Activated T-cell treated with anti-CD3 and anti-CD28 coated beads, Interleukin-2, amount 50 U/mL, for 72 hours (primary cell): ENCODE measurements around the gene ALDH8A1. TPM values are rescaled to one million over a fixed set of nuclear protein-coding genes. Genes with fewer than 3 reads are reported as not detected.

Experiments
- ATAC-seq, 2 donors: fragments of 150-1000 bp; cut with Tn5 transposase; replicated peaks in 1 of 2; 2 replicates each; pipeline ENCODE4 v1.10.0; 2021; ENCODE audit warnings: moderate library complexity in 2 of 2, mild to moderate bottlenecking in 1 of 2
- DNase-seq, 2 donors: peaks; one replicate each; pipeline ENCODE4 v3.0.0; 2021 to 2022; ENCODE audit warnings: mixed read lengths in 1 of 2
- H3K27ac Mint-ChIP-seq: one replicate; pipeline ENCODE4 v1.8.0; 2022; ENCODE audit warnings: mild to moderate bottlenecking, moderate library complexity, mixed read lengths
- H3K27me3 Mint-ChIP-seq: one replicate; pipeline ENCODE4 v1.8.0; 2022; ENCODE audit warnings: low read depth, mixed read lengths
- H3K36me3 Mint-ChIP-seq, 2 donors: one replicate each; pipeline ENCODE4 v1.8.0; 2022; ENCODE audit warnings: mixed read lengths in 2 of 2, mild to moderate bottlenecking in 1 of 2; ENCODE audit not compliant: insufficient read depth in 2 of 2
- H3K4me1 Mint-ChIP-seq: one replicate; pipeline ENCODE4 v1.8.0; 2022; ENCODE audit warnings: low read depth, mixed read lengths
- H3K4me3 Mint-ChIP-seq, 2 donors: one replicate each; pipeline ENCODE4 v1.8.0; 2022; ENCODE audit warnings: mild to moderate bottlenecking in 2 of 2, mixed read lengths in 2 of 2, moderate library complexity in 2 of 2
- H3K9me3 Mint-ChIP-seq, 2 donors: one replicate each; pipeline ENCODE4 v1.8.0; 2022; ENCODE audit warnings: mixed read lengths in 2 of 2
- total RNA-seq, 2 donors: library from RNA; stranded (reverse); gene quantifications; one replicate each; pipeline ENCODE4 v1.2.3, GENCODE V29; 2022

ALDH8A1 gene
- total RNA-seq, result 1 to 10 TPM; 1.8 to 5.6 TPM

GRCh38 chr6:134949927-134950326 is at the start of gene ALDH8A1:
TSS of gene ALDH8A1 (minus strand) at chr6:134950101. CDS start at chr6:134950053, 48 bp downstream.
- Mint-ChIP-seq H3K9me3 (no peaks in the 10 kb centered on the region), H3K4me3 (no peak within 1 kb of the TSS), H3K27ac (no peak within 1 kb of the TSS), H3K4me1 (no peaks in the 10 kb centered on the region), H3K27me3 (no peaks in the 10 kb centered on the region), H3K36me3 (no peaks in the 10 kb centered on the region)
- DNase-seq (no peak), ATAC-seq (peak; percentile 17 to 25)

DNA sequence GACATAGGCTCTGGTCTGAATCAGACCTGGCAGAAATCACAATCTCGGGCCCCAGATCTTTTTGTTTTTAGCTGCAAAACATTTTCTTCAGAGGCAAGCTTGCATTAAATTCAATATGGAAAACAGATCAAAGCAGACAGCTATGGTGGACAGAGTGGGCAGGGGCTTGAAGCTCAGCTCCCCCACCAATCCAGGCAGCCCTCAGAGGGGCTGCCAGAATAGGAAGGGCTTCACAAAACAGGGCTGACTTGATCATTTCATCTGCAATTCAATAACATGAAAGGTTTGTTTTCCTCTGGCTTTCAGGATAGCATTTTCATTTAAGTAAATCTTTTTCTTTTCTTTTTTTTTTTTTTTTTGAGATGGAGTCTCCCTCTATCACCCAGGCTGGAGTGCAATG is 49.2 kb upstream of the ALDH8A1 start:
- no peak for DNase-seq
- Mint-ChIP-seq H3K27me3 (no peaks in the 10 kb centered on the region), H3K4me3 (no peak overlapping the region), H3K27ac (no peak overlapping the region), H3K4me1 (peaks cover 29% of the 10 kb centered on the region), H3K9me3 (no peaks in the 10 kb centered on the region), H3K36me3 (peaks cover 10 to 23% of the 10 kb centered on the region in 2 donors)
- ATAC-seq, result no peak

GRCh38 chr6:134997133-134997995 is 47.5 kb upstream of the ALDH8A1 start:
- no peak for DNase-seq
- H3K36me3 Mint-ChIP-seq, result peaks cover 10 to 28% of the 10 kb centered on the region in 2 donors

DNA sequence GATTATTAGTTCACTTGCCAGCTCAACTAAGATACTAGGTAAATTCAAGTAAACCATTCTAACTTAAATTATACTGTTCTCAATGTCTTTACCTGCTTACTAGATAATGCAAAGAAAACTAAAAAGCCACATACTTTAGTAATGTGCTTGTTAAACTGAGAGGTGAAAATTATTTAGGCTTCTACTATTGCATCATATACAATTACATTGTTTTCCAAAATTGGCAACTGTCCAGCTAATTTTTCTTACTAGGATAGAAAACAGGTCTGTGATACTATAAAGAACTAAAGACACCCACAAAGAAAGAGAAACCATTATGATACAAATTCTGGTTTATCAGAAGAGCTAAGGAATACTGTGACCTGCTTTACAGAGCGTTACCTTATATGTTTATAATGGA is 45.6 kb upstream of the ALDH8A1 start:
- Mint-ChIP-seq H3K9me3 (no peaks in the 10 kb centered on the region), H3K4me1 (peaks cover 24% of the 10 kb centered on the region), H3K27me3 (no peaks in the 10 kb centered on the region), H3K36me3 (peaks cover 8 to 26% of the 10 kb centered on the region in 2 donors), H3K27ac (peak overlapping the region; percentile 70), H3K4me3 (no peak overlapping the region)
- ATAC-seq (no peak), DNase-seq (no peak)

More at GRCh38 chr6:134997133-134997995, 47.5 kb upstream of the ALDH8A1 start:
- Mint-ChIP-seq H3K9me3 (no peaks in the 10 kb centered on the region), H3K4me1 (peaks cover 24% of the 10 kb centered on the region), H3K27ac (no peak overlapping the region), H3K4me3 (no peak overlapping the region), H3K27me3 (no peaks in the 10 kb centered on the region)
- ATAC-seq, result no peak

DNA sequence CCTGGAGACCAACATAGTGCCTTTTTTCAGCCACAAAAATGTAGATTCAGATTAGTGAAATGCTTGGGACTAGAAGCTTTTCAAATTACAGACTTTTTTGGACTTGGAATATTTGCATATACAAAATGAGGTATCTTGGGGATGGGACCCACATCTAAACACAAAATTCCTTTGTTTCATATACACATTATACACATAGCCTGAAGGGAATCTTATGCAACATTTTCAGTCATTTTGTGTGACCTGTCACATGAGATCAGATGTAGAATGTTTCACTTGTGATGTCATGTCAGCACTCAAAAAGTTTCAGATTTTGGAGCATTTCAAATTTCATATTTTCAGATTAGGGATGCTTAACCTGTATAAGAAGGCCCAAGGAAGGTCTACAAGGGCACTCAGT is 44.5 kb upstream of the ALDH8A1 start:
- no peak overlapping the region for H3K27ac Mint-ChIP-seq
- ATAC-seq (no peak), DNase-seq (no peak)
- no peaks in the 10 kb centered on the region for H3K27me3 Mint-ChIP-seq
- peaks cover 24% of the 10 kb centered on the region for H3K4me1 Mint-ChIP-seq
- no peaks in the 10 kb centered on the region for H3K9me3 Mint-ChIP-seq
- H3K36me3 Mint-ChIP-seq, result peaks cover 9 to 27% of the 10 kb centered on the region in 2 donors
- no peak overlapping the region for H3K4me3 Mint-ChIP-seq

GRCh38 chr6:134992155-134992554 is 42.3 kb upstream of the ALDH8A1 start:
- no peak overlapping the region for H3K27ac Mint-ChIP-seq

DNA sequence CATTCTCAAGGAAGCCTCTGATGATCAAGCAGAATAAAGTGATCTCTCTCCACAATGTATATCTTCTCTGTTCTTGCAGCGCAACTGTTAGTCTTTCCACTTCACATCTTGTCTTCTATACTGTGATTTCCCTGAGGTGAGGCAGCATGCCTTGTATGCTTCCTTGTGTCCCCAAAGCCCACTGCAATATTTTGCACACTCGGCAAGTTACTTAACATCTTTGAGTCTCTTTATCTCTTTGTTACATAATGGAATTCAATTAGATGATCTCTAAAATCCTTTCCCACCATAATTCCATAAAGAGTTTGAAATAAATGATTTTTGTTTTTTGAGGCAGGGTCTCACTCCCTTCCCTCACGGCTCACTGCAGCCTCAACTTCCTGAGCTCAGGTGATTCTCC is 40.4 kb upstream of the ALDH8A1 start:
- Mint-ChIP-seq H3K27ac (no peak overlapping the region), H3K27me3 (no peaks in the 10 kb centered on the region), H3K9me3 (no peaks in the 10 kb centered on the region), H3K4me3 (no peak overlapping the region), H3K36me3 (peaks cover 2 to 22% of the 10 kb centered on the region in 2 donors), H3K4me1 (no peaks in the 10 kb centered on the region)
- DNase-seq, result no peak
- ATAC-seq, result no peak

More at GRCh38 chr6:134992155-134992554, 42.3 kb upstream of the ALDH8A1 start:
- Mint-ChIP-seq H3K36me3 (peaks cover 4 to 30% of the 10 kb centered on the region in 2 donors), H3K4me1 (peaks cover 5% of the 10 kb centered on the region), H3K27me3 (no peaks in the 10 kb centered on the region), H3K4me3 (no peak overlapping the region), H3K9me3 (no peaks in the 10 kb centered on the region)
- no peak for ATAC-seq
- DNase-seq, result no peak

DNA sequence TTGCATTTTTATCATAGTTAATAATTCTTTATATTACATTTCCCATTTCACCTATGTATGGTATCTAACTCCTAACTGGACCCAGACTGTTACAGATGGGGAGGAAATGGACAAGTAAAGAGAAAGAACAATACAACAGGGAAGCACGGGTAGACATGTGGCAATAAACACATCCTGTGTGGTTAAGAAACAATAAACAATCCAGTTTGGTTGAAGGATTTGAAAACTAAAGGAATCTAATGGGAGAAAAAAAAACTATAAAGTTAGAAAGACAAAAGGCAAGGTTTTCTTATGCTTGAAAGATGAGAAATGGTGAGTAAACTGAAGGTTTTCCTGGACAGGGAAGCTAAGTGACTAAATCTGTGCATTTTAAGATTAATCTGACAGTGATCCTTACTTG is 34.9 kb upstream of the ALDH8A1 start:
- ATAC-seq (no peak), DNase-seq (no peak)
- H3K27ac Mint-ChIP-seq, result peak overlapping the region; percentile 43
- H3K27me3 Mint-ChIP-seq, result no peaks in the 10 kb centered on the region
- peaks cover 17 to 32% of the 10 kb centered on the region in 2 donors for H3K36me3 Mint-ChIP-seq
- H3K9me3 Mint-ChIP-seq, result no peaks in the 10 kb centered on the region
- peaks cover 33% of the 10 kb centered on the region for H3K4me1 Mint-ChIP-seq
- H3K4me3 Mint-ChIP-seq, result no peak overlapping the region

GRCh38 chr6:134983823-134984222 is 33.9 kb upstream of the ALDH8A1 start:
- DNase-seq (no peak), ATAC-seq (no peak)
- Mint-ChIP-seq H3K9me3 (no peaks in the 10 kb centered on the region), H3K4me1 (peaks cover 43% of the 10 kb centered on the region), H3K36me3 (peaks cover 17 to 38% of the 10 kb centered on the region in 2 donors), H3K4me3 (peak overlapping the region in 1 of 2 donors; percentile 3), H3K27me3 (no peaks in the 10 kb centered on the region), H3K27ac (no peak overlapping the region)

DNA sequence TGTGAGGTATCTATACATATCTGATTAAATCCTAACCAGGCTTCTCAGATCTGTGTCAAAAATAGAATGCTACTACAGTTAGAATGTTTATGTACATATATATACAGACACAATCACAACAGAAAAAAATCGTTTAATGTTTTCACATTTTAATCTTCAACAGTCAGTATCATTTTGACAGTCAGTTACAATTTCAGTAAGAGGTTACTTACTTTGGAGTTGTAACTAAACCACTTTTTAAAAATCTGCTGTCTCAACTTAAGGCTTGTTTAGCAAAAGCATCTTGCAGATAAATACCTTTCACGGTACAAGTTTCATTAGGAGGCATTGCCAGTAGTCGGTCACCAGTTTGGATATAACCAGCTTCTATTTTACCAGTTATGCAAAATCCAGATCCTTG is 32.3 kb upstream of the ALDH8A1 start:
- Mint-ChIP-seq H3K9me3 (no peaks in the 10 kb centered on the region), H3K36me3 (peaks cover 20 to 40% of the 10 kb centered on the region in 2 donors)

GRCh38 chr6:134980846-134981245 is 30.9 kb upstream of the ALDH8A1 start:
- Mint-ChIP-seq H3K27ac (peak overlapping the region; percentile 50), H3K4me3 (peak overlapping the region; percentile 11 to 67), H3K9me3 (peaks cover 0 to 2% of the 10 kb centered on the region in 2 donors), H3K36me3 (peaks cover 28 to 46% of the 10 kb centered on the region in 2 donors), H3K27me3 (no peaks in the 10 kb centered on the region), H3K4me1 (peaks cover 48% of the 10 kb centered on the region)
- ATAC-seq (peak; percentile 56 to 64), DNase-seq (peak in 1 of 2 donors; percentile 12)

More for the DNA sequence above, 32.3 kb upstream of the ALDH8A1 start:
- ATAC-seq, result no peak
- DNase-seq, result no peak
- no peak overlapping the region for H3K27ac Mint-ChIP-seq
- H3K4me1 Mint-ChIP-seq, result peaks cover 48% of the 10 kb centered on the region
- peak overlapping the region in 1 of 2 donors; percentile 48 for H3K4me3 Mint-ChIP-seq
- H3K27me3 Mint-ChIP-seq, result no peaks in the 10 kb centered on the region

- H3K4me3 Mint-ChIP-seq, result peak overlapping the region; percentile 44 to 65
- DNase-seq (peak; percentile 65 to 71), ATAC-seq (peak; percentile 91 to 92)
- peak overlapping the region; percentile 88 for H3K27ac Mint-ChIP-seq
- peaks cover 0 to 6% of the 10 kb centered on the region in 2 donors for H3K9me3 Mint-ChIP-seq
- peaks cover 33 to 54% of the 10 kb centered on the region in 2 donors for H3K36me3 Mint-ChIP-seq
- H3K27me3 Mint-ChIP-seq, result no peaks in the 10 kb centered on the region
- H3K4me1 Mint-ChIP-seq, result peaks cover 52% of the 10 kb centered on the region
These were observed 29.2 kb upstream of the ALDH8A1 start for GRCh38 chr6:134979142-134979541.

GRCh38 chr6:134974370-134974769 is 24.5 kb upstream of the ALDH8A1 start:
- peaks cover 0 to 6% of the 10 kb centered on the region in 2 donors for H3K9me3 Mint-ChIP-seq
- ATAC-seq (no peak), DNase-seq (no peak)
- no peaks in the 10 kb centered on the region for H3K27me3 Mint-ChIP-seq
- H3K4me1 Mint-ChIP-seq, result peaks cover 18% of the 10 kb centered on the region
- H3K27ac Mint-ChIP-seq, result no peak overlapping the region
- H3K36me3 Mint-ChIP-seq, result peaks cover 28 to 47% of the 10 kb centered on the region in 2 donors
- no peak overlapping the region for H3K4me3 Mint-ChIP-seq
